GM13977 (cell line): ENCODE measurements around the gene C16orf92.

Experiments used
- DNase-seq: peaks from one replicate; pipeline ENCODE4 v3.0.0; 2012; ENCODE audit warnings: low spot score
- CTCF ChIP-seq: IDR thresholded peaks from 2 replicates; pipeline ENCODE4 v1.5.1; 2012; ENCODE audit warnings: mild to moderate bottlenecking, control low read depth; ENCODE audit not compliant: insufficient read depth; ENCODE audit errors: extremely low read depth, missing control alignments
- in situ Hi-C: fragments of 300-500 bp; cut with MboI; formaldehyde crosslinking; loops from one replicate; pipeline ENCODE4 v1.12.0; 2022; ENCODE audit warnings: low sequenced_read_pairs, low pct_unique_long_range_greater_than_20kb, mixed read lengths, inconsistent platforms; ENCODE audit not compliant: unreplicated experiment

The C16orf92 gene

GRCh38 chr16:30022887-30023286 lies at the start of gene C16orf92:
TSS of gene C16orf92 (plus strand) at chr16:30023198. CDS start at chr16:30023341, 143 bp downstream.
- no peak for TF ChIP-seq CTCF
- DNase-seq = no peak
- in situ Hi-C loops = loop anchor here (10.0 kb wide), 1 partner anchor 338 kb away; no protein-coding TSS in a partner anchor

- in situ Hi-C loops = no loop called here
- no peak for TF ChIP-seq CTCF
- DNase-seq = peak; percentile 100
Observed at GRCh38 chr16:29973384-29974246, 49.4 kb upstream of the C16orf92 start, which contains the start of gene TAOK2. TSS of gene TAOK2 (plus strand) at chr16:29973868. CDS start at chr16:29977773, 3,905 bp downstream.

GRCh38 chr16:29974291-29975133 lies 48.5 kb upstream of the C16orf92 start:
- in situ Hi-C loops = no loop called here
- peak; percentile 10 for TF ChIP-seq CTCF
- no peak for DNase-seq

- TF ChIP-seq CTCF = no peak
- no peak for DNase-seq
- in situ Hi-C loops = no loop called here
Observed at GRCh38 chr16:29975134-29975538, 47.9 kb upstream of the C16orf92 start.

- DNase-seq = no peak
- no peak for TF ChIP-seq CTCF
- in situ Hi-C loops = no loop called here
Observed at GRCh38 chr16:29975811-29976511, 47.0 kb upstream of the C16orf92 start.

- DNase-seq = no peak
- no peak for TF ChIP-seq CTCF
- in situ Hi-C loops = no loop called here
Observed at GRCh38 chr16:29977063-29977825, 45.8 kb upstream of the C16orf92 start.
